HCT116 (cell line): ENCODE results near the gene TF. TPM values are rescaled to one million over a fixed set of nuclear protein-coding genes. Genes with fewer than 3 reads are reported as not detected.

ENCODE experiments used
- ATAC-seq: fragments of 200-7000 bp; cut with Tn5 transposase; 2 replicates; pipeline ENCODE4 v1.9.1; 2020; ENCODE audit warnings: mild to moderate bottlenecking, moderate library complexity
- BruUV-seq: library from RNA; stranded (reverse); fragments of 400-500 nt; replicated peaks from 2 replicates; lab custom pipeline; 2021; lab: Mats Ljungman, UMichigan
- CTCF ChIA-PET: fragments of 300-600 bp; sonication (Branson Sonifier 250); formaldehyde crosslinking; loops from one replicate; lab custom pipeline; 2021; ENCODE audit warnings: antibody characterized with exemption; lab: Charles Lee
- POLR2A ChIA-PET: fragments of 300-600, 350-600 bp; sonication (Branson Sonifier 250); formaldehyde crosslinking; loops from one replicate; lab custom pipeline; 2021; ENCODE audit warnings: antibody characterized with exemption; lab: Charles Lee
- RAD21 ChIA-PET, 2 experiments: fragments of 300-600 bp; sonication (Branson Sonifier 250); formaldehyde crosslinking; loops; one replicate each; lab custom pipeline; 2023; ENCODE audit warnings: low total read pairs in 2 of 2; ENCODE audit not compliant: uncharacterized antibody in 2 of 2, unreplicated experiment in 2 of 2, low non-redundant PET in 1 of 2; lab: Charles Lee
- DNase-seq: peaks from one replicate; pipeline ENCODE4 v3.0.0-alpha.2; 2010; ENCODE audit warnings: low read depth, low spot score
- H2AFZ ChIP-seq: fragments of 200-600 bp; shearing (Covaris generic), sonication (generic); 2 replicates; pipeline ENCODE4 v1.6.1; 2017; ENCODE audit warnings: low read depth, mixed run types, mixed read lengths, antibody characterized with exemption, low read length; ENCODE audit not compliant: poor library complexity, severe bottlenecking
- H3K27ac ChIP-seq: 2 replicates; pipeline ENCODE4 v1.5.1; 2012; ENCODE audit warnings: low read depth, low read length
- H3K27me3 ChIP-seq: fragments of 200-600 bp; sonication (generic); 2 replicates; pipeline ENCODE4 v1.6.1; 2016; ENCODE audit warnings: mixed run types, low read length, mixed read lengths; ENCODE audit not compliant: insufficient read depth
- H3K36me3 ChIP-seq, 2 experiments: fragments of 200-500 bp in 1 of 2; fragments of 200-600 bp in 1 of 2; sonication (Bioruptor generic) in 1 of 2; sonication (generic) in 1 of 2; 2 replicates each; pipeline versions ENCODE4 v1.5.1 to v1.6.1; 2014 to 2016; ENCODE audit warnings: low read length in 2 of 2, inconsistent platforms in 1 of 2, mixed read lengths in 1 of 2, mixed run types in 1 of 2; ENCODE audit not compliant: insufficient read depth in 2 of 2, control insufficient read depth in 1 of 2
- H3K4me1 ChIP-seq, 2 experiments: fragments of 200-600 bp in 1 of 2; sonication (generic) in 1 of 2; 2 replicates each; pipeline versions ENCODE4 v1.5.1 to v1.6.1; 2012 to 2017; ENCODE audit warnings: low read length in 2 of 2, inconsistent platforms in 1 of 2, mild to moderate bottlenecking in 1 of 2, mixed read lengths in 1 of 2, mixed run types in 1 of 2, moderate library complexity in 1 of 2; ENCODE audit not compliant: insufficient read depth in 2 of 2, control insufficient read depth in 1 of 2
- H3K4me2 ChIP-seq: fragments of 200-600 bp; sonication (generic); 2 replicates; pipeline ENCODE4 v1.6.1; 2017; ENCODE audit warnings: mixed run types, low read length, mixed read lengths
- H3K4me3 ChIP-seq, 2 experiments: fragments of 200-600 bp in 1 of 2; sonication (generic) in 1 of 2; replicated peaks in 1 of 2; 2 replicates each; pipeline ENCODE4 v1.5.1; 2011 to 2016; ENCODE audit warnings: low read length in 2 of 2, control low read depth in 1 of 2, low read depth in 1 of 2, mild to moderate bottlenecking in 1 of 2, mixed read lengths in 1 of 2, mixed run types in 1 of 2
- H3K79me2 ChIP-seq: fragments of 200-600 bp; sonication (generic); 2 replicates; pipeline ENCODE4 v1.6.1; 2017; ENCODE audit warnings: mild to moderate bottlenecking, mixed run types, low read length, moderate library complexity, mixed read lengths; ENCODE audit not compliant: insufficient read depth
- H3K9ac ChIP-seq: fragments of 200-600 bp; sonication (generic); 2 replicates; pipeline ENCODE4 v1.6.1; 2016; ENCODE audit warnings: low read length, mixed read lengths
- H3K9me2 ChIP-seq: fragments of 200-600 bp; sonication (generic), shearing (Covaris generic); 2 replicates; pipeline ENCODE4 v1.6.1; 2017; ENCODE audit warnings: mixed run types, mild to moderate bottlenecking, moderate library complexity; ENCODE audit not compliant: insufficient read depth
- H3K9me3 ChIP-seq, 2 experiments: fragments of 200-500 bp in 1 of 2; fragments of 200-600 bp in 1 of 2; sonication (Bioruptor generic) in 1 of 2; sonication (generic) in 1 of 2; 2 replicates each; pipeline ENCODE4 v1.6.1; 2014 to 2017; ENCODE audit warnings: low read length in 2 of 2, mixed read lengths in 2 of 2, inconsistent platforms in 1 of 2, low read depth in 1 of 2, mild to moderate bottlenecking in 1 of 2, mixed run types in 1 of 2, moderate library complexity in 1 of 2; ENCODE audit not compliant: control insufficient read depth in 1 of 2, insufficient read depth in 1 of 2
- H4K20me1 ChIP-seq: fragments of 200-600 bp; sonication (generic), shearing (Covaris generic); 2 replicates; pipeline ENCODE4 v1.6.1; 2017; ENCODE audit warnings: mixed run types, mild to moderate bottlenecking, moderate library complexity; ENCODE audit not compliant: insufficient read depth
- ATF3 ChIP-seq: IDR thresholded peaks from 2 replicates; pipeline ENCODE4 v1.6.1; 2012
- CBX3 ChIP-seq: IDR thresholded peaks from 2 replicates; pipeline ENCODE4 v1.6.1; 2012; ENCODE audit warnings: low read depth
- EGR1 ChIP-seq: IDR thresholded peaks from 2 replicates; pipeline ENCODE4 v1.6.1; 2012; ENCODE audit warnings: low read depth
- ELF1 ChIP-seq: IDR thresholded peaks from 2 replicates; pipeline ENCODE4 v1.6.1; 2012; ENCODE audit warnings: low read depth, borderline replicate concordance
- EZH2 ChIP-seq: fragments of 200-600 bp; sonication (generic); IDR thresholded peaks from 2 replicates; pipeline ENCODE4 v1.6.1; 2017; ENCODE audit warnings: antibody characterized with exemption, mixed run types
- EZH2phosphoT487 ChIP-seq: fragments of 200-600 bp; IDR thresholded peaks from 2 replicates; pipeline ENCODE4 v1.6.1; 2018; ENCODE audit warnings: antibody characterized with exemption, borderline replicate concordance
- FOSL1 ChIP-seq: IDR thresholded peaks from 2 replicates; pipeline ENCODE4 v1.6.1; 2012; ENCODE audit warnings: low read depth
- MAX ChIP-seq: IDR thresholded peaks from 2 replicates; pipeline ENCODE4 v1.6.1; 2012
- POLR2AphosphoS5 ChIP-seq: IDR thresholded peaks from 2 replicates; pipeline ENCODE4 v1.6.1; 2011; ENCODE audit warnings: mild to moderate bottlenecking, low read depth, low read length, moderate library complexity
- RAD21 ChIP-seq: IDR thresholded peaks from 2 replicates; pipeline ENCODE4 v1.6.1; 2012; ENCODE audit warnings: low read depth, mild to moderate bottlenecking
- REST ChIP-seq: IDR thresholded peaks from 2 replicates; pipeline ENCODE4 v1.6.1; 2012; ENCODE audit warnings: low read depth
- SIN3A ChIP-seq: IDR thresholded peaks from 2 replicates; pipeline ENCODE4 v1.6.1; 2012; ENCODE audit warnings: low read depth
- SP1 ChIP-seq: IDR thresholded peaks from 2 replicates; pipeline ENCODE4 v1.6.1; 2012; ENCODE audit warnings: low read depth
- SRF ChIP-seq: IDR thresholded peaks from 2 replicates; pipeline ENCODE4 v1.6.1; 2012; ENCODE audit warnings: low read depth
- YY1 ChIP-seq: IDR thresholded peaks from 2 replicates; pipeline ENCODE4 v1.6.1; 2011; ENCODE audit warnings: low read length, low read depth, moderate library complexity, mild to moderate bottlenecking; ENCODE audit not compliant: insufficient replicate concordance; ENCODE audit errors: extremely low read depth
- ZBTB33 ChIP-seq: IDR thresholded peaks from 2 replicates; pipeline ENCODE4 v1.6.1; 2011; ENCODE audit warnings: mild to moderate bottlenecking, low read length, moderate library complexity; ENCODE audit not compliant: insufficient replicate concordance; ENCODE audit errors: extremely low read depth
- ZFX ChIP-seq: fragments of 450-650 bp; IDR thresholded peaks from 2 replicates; pipeline ENCODE4 v1.6.1; 2017
- ZNF274 ChIP-seq: fragments of 200-500 bp; sonication (Bioruptor generic); IDR thresholded peaks from 2 replicates; pipeline ENCODE4 v1.6.1; 2014; ENCODE audit warnings: mild to moderate bottlenecking, low read depth, low read length, inconsistent platforms
- intact Hi-C: fragments of 100-400 bp; cut with micrococcal nuclease; formaldehyde crosslinking; loops from 2 replicates; pipeline ENCODE4 v1.10.0; 2022
- total RNA-seq: library from RNA; stranded (reverse); gene quantifications from one replicate; pipeline ENCODE4 v1.2.1, GENCODE V29; 2021; ENCODE audit not compliant: unreplicated experiment
- TF ChIP-seq, protein P1 (sequence below), 3 experiments: fragments of 200-600 bp in 1 of 3; sonication (generic) in 1 of 3; IDR thresholded peaks in 2 of 3; conservative IDR thresholded peaks in 1 of 3; 2 replicates each; pipeline ENCODE4 v1.5.1; 2012 to 2017; ENCODE audit warnings: low read depth in 2 of 3, low read length in 2 of 3, antibody characterized with exemption in 1 of 3, borderline replicate concordance in 1 of 3, control low read depth in 1 of 3, mild to moderate bottlenecking in 1 of 3, mixed read lengths in 1 of 3, mixed run types in 1 of 3, moderate library complexity in 1 of 3; ENCODE audit not compliant: insufficient read depth in 1 of 3

The TF gene
- total RNA-seq, 1 experiment from 2014 or later, result 10.4 TPM

DNA sequence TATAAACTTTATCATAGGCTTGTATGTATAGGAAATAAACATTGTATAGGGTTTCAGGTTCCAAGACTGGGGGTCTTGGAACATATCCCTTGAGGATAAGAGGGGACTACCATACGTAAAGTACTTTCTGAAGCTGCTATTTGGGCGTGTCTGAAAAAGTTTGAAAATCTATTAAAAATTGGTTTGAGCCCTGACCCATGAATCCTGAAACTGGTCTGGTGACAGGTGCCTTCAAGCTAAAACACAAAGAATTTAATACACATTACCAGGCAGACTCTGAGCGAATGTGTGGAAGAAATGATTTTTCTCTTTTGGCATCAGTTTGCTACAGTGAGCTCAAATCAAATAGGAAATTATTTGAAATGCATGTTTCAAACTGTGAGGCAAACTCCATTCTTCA is 16.3 kb downstream of the TF start:
- no peaks in the 10 kb centered on the region for H3K9me2 ChIP-seq
- no peaks in the 10 kb centered on the region for H3K9me3 ChIP-seq
- no peak for TF ChIP-seq ZBTB33
- no peak for TF ChIP-seq SRF
- TF ChIP-seq, protein P1, sequence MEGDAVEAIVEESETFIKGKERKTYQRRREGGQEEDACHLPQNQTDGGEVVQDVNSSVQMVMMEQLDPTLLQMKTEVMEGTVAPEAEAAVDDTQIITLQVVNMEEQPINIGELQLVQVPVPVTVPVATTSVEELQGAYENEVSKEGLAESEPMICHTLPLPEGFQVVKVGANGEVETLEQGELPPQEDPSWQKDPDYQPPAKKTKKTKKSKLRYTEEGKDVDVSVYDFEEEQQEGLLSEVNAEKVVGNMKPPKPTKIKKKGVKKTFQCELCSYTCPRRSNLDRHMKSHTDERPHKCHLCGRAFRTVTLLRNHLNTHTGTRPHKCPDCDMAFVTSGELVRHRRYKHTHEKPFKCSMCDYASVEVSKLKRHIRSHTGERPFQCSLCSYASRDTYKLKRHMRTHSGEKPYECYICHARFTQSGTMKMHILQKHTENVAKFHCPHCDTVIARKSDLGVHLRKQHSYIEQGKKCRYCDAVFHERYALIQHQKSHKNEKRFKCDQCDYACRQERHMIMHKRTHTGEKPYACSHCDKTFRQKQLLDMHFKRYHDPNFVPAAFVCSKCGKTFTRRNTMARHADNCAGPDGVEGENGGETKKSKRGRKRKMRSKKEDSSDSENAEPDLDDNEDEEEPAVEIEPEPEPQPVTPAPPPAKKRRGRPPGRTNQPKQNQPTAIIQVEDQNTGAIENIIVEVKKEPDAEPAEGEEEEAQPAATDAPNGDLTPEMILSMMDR (IDR thresholded peaks at IDR 0.05 in 2 of 3, conservative IDR thresholded peaks at IDR 0.05 in 1 of 3; ENCODE audit: borderline replicate concordance in 1 of 3, insufficient read depth in 1 of 3, low read depth in 2 of 3, low read length in 2 of 3), result no peak
- no peak for TF ChIP-seq SP1
- TF ChIP-seq ZFX, result no peak
- TF ChIP-seq REST, result no peak
- no peak for TF ChIP-seq ZNF274
- no peak for TF ChIP-seq SIN3A
- TF ChIP-seq CBX3, result no peak
- TF ChIP-seq ATF3, result no peak
- no peak for TF ChIP-seq EZH2phosphoT487
- no peak for TF ChIP-seq FOSL1
- no peak for TF ChIP-seq MAX
- TF ChIP-seq EZH2, result no peak
- TF ChIP-seq ELF1, result no peak
- no peak for TF ChIP-seq EGR1
- TF ChIP-seq YY1, result no peak
- TF ChIP-seq RAD21, result no peak
- no peak for TF ChIP-seq POLR2AphosphoS5
- H3K4me2 ChIP-seq, result no peak overlapping the region
- CTCF ChIA-PET, result no interaction called here
- no peaks in the 10 kb centered on the region for H4K20me1 ChIP-seq
- H3K9ac ChIP-seq, result no peak overlapping the region
- no peaks in the 10 kb centered on the region for H3K79me2 ChIP-seq
- intact Hi-C loops, result no loop called here
- H3K4me3 ChIP-seq, result no peak overlapping the region
- peaks cover 25% of the 10 kb centered on the region for H3K27me3 ChIP-seq
- H3K4me1 ChIP-seq, result no peaks in the 10 kb centered on the region
- RAD21 ChIA-PET, result no interaction called here
- no peak overlapping the region for H2AFZ ChIP-seq
- ATAC-seq, result no peak
- no TSS peak for BruUV-seq
- H3K27ac ChIP-seq, result no peak overlapping the region
- POLR2A ChIA-PET, result no interaction called here
- no peaks in the 10 kb centered on the region for H3K36me3 ChIP-seq
- no peak for DNase-seq
